GM19351 (cell line): ENCODE results near the gene ERN1.
A peak's percentile ranks its signal among the peaks of the same experiment; 100 is the strongest.

Experiments used
- ATAC-seq: cut with Tn5 transposase; IDR thresholded peaks from one replicate; pipeline ENCODE4 v1.9.1; 2021; ENCODE audit warnings: mild to moderate bottlenecking, moderate library complexity; ENCODE audit not compliant: unreplicated experiment

Gene ERN1

GRCh38 chr17:64158406-64158805 is 28.5 kb upstream of the ERN1 start:
- ATAC-seq: no peak

DNA sequence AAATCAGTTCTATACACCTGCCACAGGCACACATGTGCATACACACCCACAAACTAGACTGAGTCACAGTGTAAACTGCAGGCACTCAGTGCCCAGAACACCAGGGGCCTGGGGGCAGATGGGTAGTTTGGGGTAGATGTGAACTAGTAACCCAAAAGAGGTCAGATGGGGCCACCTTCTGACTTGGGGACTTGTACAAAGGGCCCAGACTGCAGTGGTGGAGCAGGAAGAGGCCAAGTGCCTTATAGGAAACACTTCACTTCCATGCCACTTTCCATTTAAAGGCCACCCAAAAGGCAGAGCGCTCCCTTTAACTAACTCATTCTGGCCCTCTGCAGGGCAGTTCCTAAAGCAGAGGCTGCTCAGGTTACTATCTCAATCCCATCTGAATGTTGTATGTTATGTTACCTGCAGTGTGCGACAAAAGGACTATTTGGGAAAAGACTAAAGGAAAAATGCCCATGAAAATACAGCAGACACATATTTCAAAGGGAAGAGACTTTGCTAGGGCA is 27.8 kb upstream of the ERN1 start:
- ATAC-seq: no peak

DNA sequence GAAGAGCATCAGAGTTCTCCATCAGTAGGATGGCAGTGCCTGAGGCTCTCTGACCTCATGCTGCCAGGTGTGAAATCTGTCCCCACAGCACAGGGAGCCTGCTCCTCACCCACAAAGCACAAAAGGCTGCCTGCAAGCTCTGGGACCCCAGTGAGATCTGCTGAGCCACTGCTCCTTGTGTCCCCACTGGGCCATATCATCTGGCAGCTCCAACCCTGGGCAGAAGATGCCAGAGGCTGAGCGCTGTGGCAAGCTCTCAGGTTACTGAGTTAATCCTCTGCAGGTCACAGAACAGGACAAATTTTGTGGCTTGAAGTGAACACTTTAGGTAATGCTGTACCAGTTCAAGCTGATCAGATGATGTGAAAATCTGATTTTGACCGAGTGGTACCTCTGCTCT is 26.7 kb upstream of the ERN1 start:
- ATAC-seq: no peak

GRCh38 chr17:64155751-64156544 is 26.0 kb upstream of the ERN1 start:
- no peak for ATAC-seq

DNA sequence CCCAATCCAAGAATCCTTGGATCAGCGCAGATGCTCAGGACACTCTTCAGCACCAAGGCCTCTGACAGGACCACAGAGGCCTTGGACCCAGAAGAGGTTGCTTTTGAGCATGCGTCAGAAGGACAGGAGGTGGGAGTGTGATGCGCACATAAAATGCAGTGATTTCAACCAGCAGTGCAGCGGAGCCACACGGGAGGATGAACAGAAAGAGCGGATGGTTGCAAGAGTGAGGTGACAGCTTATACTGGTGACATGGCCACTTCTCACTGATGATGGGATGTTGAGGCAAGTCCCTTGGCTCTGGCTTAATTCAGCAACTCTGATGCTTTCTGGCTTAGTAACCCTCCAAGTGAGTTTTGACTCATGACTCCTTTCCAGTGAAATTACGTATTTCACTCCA is 25.2 kb upstream of the ERN1 start:
- no peak for ATAC-seq

- no peak for ATAC-seq
Measured at GRCh38 chr17:64154717-64155116, 24.8 kb upstream of the ERN1 start.

DNA sequence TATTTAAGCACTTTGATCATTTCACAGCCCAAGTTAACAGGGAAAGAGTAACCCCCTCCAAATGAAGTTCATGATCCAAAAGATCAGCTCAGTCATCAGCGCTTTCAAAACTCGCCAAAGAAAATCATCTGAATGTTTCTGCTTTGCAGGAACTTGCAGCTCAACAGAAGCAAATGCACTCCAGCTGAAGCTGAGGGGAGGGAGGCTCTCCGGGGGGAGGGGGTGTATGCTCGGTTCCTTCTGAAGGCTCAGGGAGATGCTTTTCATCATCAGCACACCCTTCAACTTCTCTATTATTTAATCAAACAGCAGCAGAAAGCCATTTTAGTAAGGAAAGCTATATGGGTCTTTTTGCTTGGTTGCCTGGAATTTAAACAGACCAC is 24.4 kb upstream of the ERN1 start:
- ATAC-seq: no peak

GRCh38 chr17:64153565-64154312 is 23.8 kb upstream of the ERN1 start:
- ATAC-seq: no peak

- no peak for ATAC-seq
Measured at GRCh38 chr17:64152428-64153125, 22.6 kb upstream of the ERN1 start.

DNA sequence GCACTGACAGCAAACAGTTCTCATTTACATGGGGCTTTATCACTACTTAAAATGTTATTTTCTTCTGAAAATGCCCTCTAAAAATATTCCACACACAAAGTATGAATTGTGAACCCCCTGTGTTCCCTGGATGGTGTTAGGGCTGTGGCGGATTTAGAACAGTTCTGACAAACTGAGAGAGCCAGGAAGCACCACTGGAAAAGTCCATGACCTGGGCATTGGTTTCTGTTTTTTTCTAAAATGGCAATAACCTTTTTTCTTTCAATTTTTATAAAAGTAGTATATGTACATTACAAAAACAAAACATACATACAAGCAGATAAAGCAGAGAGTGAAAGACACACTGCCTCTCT is 21.0 kb upstream of the ERN1 start:
- ATAC-seq: no peak

DNA sequence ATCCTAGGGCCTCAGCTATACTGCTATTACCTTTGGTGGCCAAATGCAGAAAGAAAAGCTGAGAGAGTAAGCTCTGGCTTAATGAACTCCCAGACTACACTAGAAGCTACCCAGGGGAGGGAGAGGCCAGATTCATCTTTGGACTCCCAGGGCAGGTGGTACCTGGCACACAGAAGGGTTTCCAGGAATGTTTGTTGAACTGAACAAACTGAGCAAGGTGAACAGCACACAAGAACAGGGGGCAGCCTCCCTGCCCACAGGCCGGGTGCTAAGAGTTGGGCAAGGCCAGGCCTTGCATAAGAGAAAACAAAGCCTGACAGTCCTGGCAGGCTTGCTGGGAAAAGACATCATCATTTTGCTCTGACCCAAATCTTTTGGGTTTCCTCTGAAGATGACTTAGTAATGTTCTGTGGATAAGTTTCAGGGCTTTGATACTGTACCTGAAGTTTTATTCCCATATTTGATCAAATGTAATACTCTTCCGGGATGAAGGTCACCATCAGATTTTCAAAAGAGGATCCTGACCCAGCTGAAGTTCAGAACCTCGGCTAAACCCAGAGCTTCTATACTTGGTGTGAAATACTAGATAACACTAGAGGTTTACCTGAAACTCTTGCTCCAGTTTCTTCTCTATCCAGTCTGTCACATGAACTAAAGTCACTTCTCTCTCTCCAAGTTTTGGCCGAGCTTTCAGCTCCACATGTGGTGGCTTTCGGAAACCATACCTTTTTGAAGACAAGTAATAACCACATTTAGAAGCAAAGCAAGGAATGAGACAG is 20.5 kb upstream of the ERN1 start:
- ATAC-seq: no peak

- no peak for ATAC-seq
Measured at GRCh38 chr17:64149196-64149595, 19.3 kb upstream of the ERN1 start.

GRCh38 chr17:64148699-64149098 is 18.8 kb upstream of the ERN1 start:
- ATAC-seq: no peak

GRCh38 chr17:64148017-64148631 is 18.2 kb upstream of the ERN1 start:
- ATAC-seq: no peak

DNA sequence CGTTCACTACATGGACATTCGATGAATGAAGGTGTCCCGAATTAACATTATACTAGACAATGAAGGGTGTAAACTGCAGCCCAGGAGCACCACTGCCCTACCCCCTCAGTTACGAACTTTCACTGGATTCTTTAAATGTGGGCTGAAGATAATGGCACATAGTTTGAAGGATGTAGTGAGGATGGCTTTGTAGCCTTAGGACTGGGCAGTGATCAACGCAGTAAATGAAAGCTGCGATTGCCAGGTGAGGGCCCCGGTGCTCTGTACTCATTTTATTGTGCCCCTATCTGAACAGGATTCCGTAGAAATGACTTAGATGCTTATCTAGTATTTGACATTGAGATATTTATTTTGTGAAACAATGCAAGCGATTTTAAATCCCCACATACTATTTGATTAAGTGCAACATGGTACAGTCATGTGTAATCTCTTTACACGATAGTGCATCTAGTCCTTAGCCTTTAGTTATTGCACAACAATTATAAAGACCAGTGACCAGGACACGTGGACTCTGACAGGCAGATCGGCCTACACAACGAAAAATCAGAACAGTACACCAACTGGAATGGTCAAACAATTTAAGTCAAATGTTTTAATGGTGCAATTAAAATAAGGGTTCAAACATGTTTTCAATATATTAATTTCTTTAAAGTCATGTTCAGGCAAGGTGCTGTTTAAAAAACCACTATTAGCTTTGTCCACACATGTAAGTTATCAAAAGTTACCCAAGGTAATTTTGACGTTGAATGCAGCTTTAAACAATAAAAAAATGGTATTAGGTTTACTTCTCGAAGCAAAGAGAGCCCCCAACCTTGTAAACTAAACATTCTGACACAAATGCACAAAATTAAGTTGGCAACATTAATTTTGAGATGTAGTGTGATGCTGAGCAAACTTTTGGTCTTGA is 17.4 kb upstream of the ERN1 start:
- no peak for ATAC-seq

DNA sequence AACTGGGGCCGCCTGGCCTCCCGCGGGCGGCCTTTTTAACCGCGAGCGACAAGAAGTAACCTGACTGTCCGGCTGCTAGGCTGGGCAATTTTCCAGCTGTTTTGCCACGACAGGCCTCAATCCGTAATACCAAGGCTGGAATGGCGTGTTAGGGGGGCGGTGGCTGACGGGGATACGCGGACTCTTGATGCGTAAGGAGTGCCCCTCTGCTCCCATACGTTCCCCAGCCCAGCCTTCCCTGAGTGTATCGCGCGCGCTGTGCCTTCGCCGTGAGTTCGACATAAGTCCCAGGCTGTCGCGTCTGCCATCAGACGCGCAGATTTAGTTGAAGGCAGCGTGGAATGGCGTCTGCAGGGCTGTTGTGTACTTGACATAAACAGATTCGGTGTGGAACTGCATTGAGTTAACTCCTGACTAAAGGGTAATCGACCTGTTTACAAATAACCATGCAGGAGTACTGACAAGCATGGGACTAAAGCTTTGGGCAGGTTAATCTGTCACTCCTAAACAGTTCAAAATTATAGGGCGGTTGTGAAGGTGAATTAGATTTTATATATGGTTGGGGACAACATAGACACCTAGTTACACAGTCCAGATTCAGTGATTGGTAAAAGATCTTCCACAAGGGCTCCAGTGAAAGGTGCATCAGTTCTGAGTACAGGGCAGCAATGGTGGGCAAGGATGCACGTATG is 16.6 kb upstream of the ERN1 start:
- ATAC-seq: peak; percentile 17

GRCh38 chr17:64145751-64146417 is 15.9 kb upstream of the ERN1 start:
- peak; percentile 92 for ATAC-seq

- ATAC-seq: peak; percentile 11
Measured at GRCh38 chr17:64145375-64145750, 15.4 kb upstream of the ERN1 start.
